ENCODE measurements around the gene CHRNA3. TPM values are rescaled to one million over a fixed set of nuclear protein-coding genes. Genes with fewer than 3 reads are reported as not detected.

Gene CHRNA3
- polyA plus RNA-seq, 1 donor (not counting 4 experiments of a cell fraction or from before 2014, with no cell fraction given): not detected

GRCh38 chr15:78618490-78618934 is 2.3 kb downstream of the CHRNA3 start:
- DNase-seq (ENCODE audit: low read depth, low spot score): no peak
- dilution Hi-C loops (cut with MboI; ENCODE audit: extremely low pct_ligation_motif_present, low sequenced_read_pairs): no loop called here
- peak; percentile 67 for FAIRE-seq
- no peak overlapping the region for H3K4me2 ChIP-seq (ENCODE audit: control insufficient read depth, extremely low read depth, insufficient read depth, low read depth, low read length)
- peaks cover 38% of the 10 kb centered on the region for H3K27me3 ChIP-seq (ENCODE audit: control insufficient read depth, extremely low read depth, insufficient read depth, low read length)
- H3K4me3 ChIP-seq (ENCODE audit: control insufficient read depth in 2 of 3, extremely low read depth in 1 of 3, insufficient read depth in 2 of 3, low read depth in 1 of 3, low read length in 3 of 3): no peak overlapping the region
- H4K20me1 ChIP-seq (ENCODE audit: control insufficient read depth, extremely low read depth, insufficient read depth, low read length): no peaks in the 10 kb centered on the region
- no peaks in the 10 kb centered on the region for H3K4me1 ChIP-seq (ENCODE audit: control insufficient read depth, extremely low read depth, insufficient read depth, low read length)
- H2AFZ ChIP-seq (ENCODE audit: control insufficient read depth, low read length): no peak overlapping the region
- no peak overlapping the region for H3K27ac ChIP-seq (ENCODE audit: control insufficient read depth, insufficient read depth, low read length)
- H3K36me3 ChIP-seq (ENCODE audit: control insufficient read depth in 2 of 2, extremely low read depth in 1 of 2, insufficient read depth in 2 of 2, low read length in 2 of 2): no peaks in the 10 kb centered on the region
- no peaks in the 10 kb centered on the region for H3K9me1 ChIP-seq (ENCODE audit: control insufficient read depth, extremely low read depth, insufficient read depth, low read length)
- H3K79me2 ChIP-seq (ENCODE audit: control insufficient read depth, insufficient read depth, low read length): no peaks in the 10 kb centered on the region
- no peak overlapping the region for H3K9ac ChIP-seq (ENCODE audit: control insufficient read depth, extremely low read depth, insufficient read depth, low read length)
- no peaks in the 10 kb centered on the region for H3K9me3 ChIP-seq (ENCODE audit: control insufficient read depth, low read depth, low read length)
- TF ChIP-seq EZH2 (IDR thresholded peaks at IDR 0.05; ENCODE audit: low read length): no peak
- TF ChIP-seq, protein P1, sequence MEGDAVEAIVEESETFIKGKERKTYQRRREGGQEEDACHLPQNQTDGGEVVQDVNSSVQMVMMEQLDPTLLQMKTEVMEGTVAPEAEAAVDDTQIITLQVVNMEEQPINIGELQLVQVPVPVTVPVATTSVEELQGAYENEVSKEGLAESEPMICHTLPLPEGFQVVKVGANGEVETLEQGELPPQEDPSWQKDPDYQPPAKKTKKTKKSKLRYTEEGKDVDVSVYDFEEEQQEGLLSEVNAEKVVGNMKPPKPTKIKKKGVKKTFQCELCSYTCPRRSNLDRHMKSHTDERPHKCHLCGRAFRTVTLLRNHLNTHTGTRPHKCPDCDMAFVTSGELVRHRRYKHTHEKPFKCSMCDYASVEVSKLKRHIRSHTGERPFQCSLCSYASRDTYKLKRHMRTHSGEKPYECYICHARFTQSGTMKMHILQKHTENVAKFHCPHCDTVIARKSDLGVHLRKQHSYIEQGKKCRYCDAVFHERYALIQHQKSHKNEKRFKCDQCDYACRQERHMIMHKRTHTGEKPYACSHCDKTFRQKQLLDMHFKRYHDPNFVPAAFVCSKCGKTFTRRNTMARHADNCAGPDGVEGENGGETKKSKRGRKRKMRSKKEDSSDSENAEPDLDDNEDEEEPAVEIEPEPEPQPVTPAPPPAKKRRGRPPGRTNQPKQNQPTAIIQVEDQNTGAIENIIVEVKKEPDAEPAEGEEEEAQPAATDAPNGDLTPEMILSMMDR (optimal IDR thresholded peaks at IDR 0.05 in 1 of 3, IDR thresholded peaks at IDR 0.05 in 1 of 3, conservative IDR thresholded peaks at IDR 0.05 in 1 of 3; ENCODE audit: extremely low read depth in 1 of 3, insufficient read depth in 2 of 3, low read length in 3 of 3): peak; percentile 74 to 84 (median 77)

DNA sequence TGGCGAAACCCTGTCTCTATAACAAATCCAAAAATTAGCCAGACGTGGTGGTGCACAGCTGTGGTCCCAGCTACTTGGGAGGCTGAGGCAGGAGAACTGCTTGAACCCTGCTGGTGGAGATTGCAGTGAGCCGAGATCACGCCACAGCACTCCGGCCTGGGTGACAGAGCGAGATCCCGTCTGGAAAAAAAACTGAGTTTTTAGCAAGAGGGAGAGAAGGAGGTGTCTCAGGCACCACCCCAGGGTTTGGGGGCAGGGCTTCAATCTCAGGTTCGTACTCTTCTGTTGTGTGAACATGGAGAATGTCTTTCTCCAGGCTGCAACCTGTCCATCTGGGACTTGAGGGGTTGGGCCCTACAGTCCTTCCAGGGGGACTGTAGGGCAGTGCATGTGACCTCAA is 2.7 kb downstream of the CHRNA3 start:
- DNase-seq (ENCODE audit: low read depth, low spot score): no peak
- Histone ChIP-seq H3K9me3 (ENCODE audit: control insufficient read depth, low read depth, low read length) (no peaks in the 10 kb centered on the region), H2AFZ (ENCODE audit: control insufficient read depth, low read length) (no peak overlapping the region), H3K9ac (ENCODE audit: control insufficient read depth, extremely low read depth, insufficient read depth, low read length) (no peak overlapping the region), H3K4me3 (ENCODE audit: control insufficient read depth in 2 of 3, extremely low read depth in 1 of 3, insufficient read depth in 2 of 3, low read depth in 1 of 3, low read length in 3 of 3) (no peak overlapping the region), H3K36me3 (ENCODE audit: control insufficient read depth in 2 of 2, extremely low read depth in 1 of 2, insufficient read depth in 2 of 2, low read length in 2 of 2) (no peaks in the 10 kb centered on the region), H3K27me3 (ENCODE audit: control insufficient read depth, extremely low read depth, insufficient read depth, low read length) (peaks cover 38% of the 10 kb centered on the region), H3K79me2 (ENCODE audit: control insufficient read depth, insufficient read depth, low read length) (no peaks in the 10 kb centered on the region), H3K27ac (ENCODE audit: control insufficient read depth, insufficient read depth, low read length) (no peak overlapping the region), H3K4me1 (ENCODE audit: control insufficient read depth, extremely low read depth, insufficient read depth, low read length) (no peaks in the 10 kb centered on the region), H3K9me1 (ENCODE audit: control insufficient read depth, extremely low read depth, insufficient read depth, low read length) (no peaks in the 10 kb centered on the region), H4K20me1 (ENCODE audit: control insufficient read depth, extremely low read depth, insufficient read depth, low read length) (no peaks in the 10 kb centered on the region), H3K4me2 (ENCODE audit: control insufficient read depth, extremely low read depth, insufficient read depth, low read depth, low read length) (no peak overlapping the region)
- TF ChIP-seq, protein P1 (optimal IDR thresholded peaks at IDR 0.05 in 1 of 3, IDR thresholded peaks at IDR 0.05 in 1 of 3, conservative IDR thresholded peaks at IDR 0.05 in 1 of 3; ENCODE audit: extremely low read depth in 1 of 3, insufficient read depth in 2 of 3, low read length in 3 of 3): no peak
- TF ChIP-seq EZH2 (IDR thresholded peaks at IDR 0.05; ENCODE audit: low read length): no peak
- FAIRE-seq: no peak
- dilution Hi-C loops (cut with MboI; ENCODE audit: extremely low pct_ligation_motif_present, low sequenced_read_pairs): no loop called here

Measured in keratinocyte (primary cell).